NCI-H1930 (cell line): ENCODE measurements around the gene DYNLRB1.

Source experiments
- DNase-seq, 2 experiments: peaks; one replicate each; lab custom pipeline; 2025; lab: John Stamatoyannopoulos, UW

Gene DYNLRB1

GRCh38 chr20:34534391-34535165, 18.4 kb downstream of the DYNLRB1 start:
- DNase-seq = no peak

GRCh38 chr20:34535301-34535840, 19.1 kb downstream of the DYNLRB1 start:
- no peak for DNase-seq

GRCh38 chr20:34535857-34536256, 19.6 kb downstream of the DYNLRB1 start:
- no peak for DNase-seq

- DNase-seq = peak in 1 of 2 experiments; percentile 26
These were observed 20.7 kb downstream of the DYNLRB1 start for GRCh38 chr20:34536798-34537394.

- DNase-seq = no peak
These were observed 21.4 kb downstream of the DYNLRB1 start for GRCh38 chr20:34537651-34538050.

- DNase-seq = peak in 1 of 2 experiments; percentile 26
These were observed 22.5 kb downstream of the DYNLRB1 start for GRCh38 chr20:34538671-34539123.

- no peak for DNase-seq
These were observed 23.5 kb downstream of the DYNLRB1 start for GRCh38 chr20:34539756-34540155.

- no peak for DNase-seq
These were observed 24.5 kb downstream of the DYNLRB1 start for GRCh38 chr20:34540596-34541263.

- no peak for DNase-seq
These were observed 25.2 kb downstream of the DYNLRB1 start for GRCh38 chr20:34541264-34541901.

GRCh38 chr20:34541917-34542316, 25.7 kb downstream of the DYNLRB1 start:
- no peak for DNase-seq

GRCh38 chr20:34542439-34542838, 26.2 kb downstream of the DYNLRB1 start:
- no peak for DNase-seq

- no peak for DNase-seq
These were observed 27.3 kb downstream of the DYNLRB1 start for GRCh38 chr20:34543463-34544056.

GRCh38 chr20:34544109-34544796, 28.0 kb downstream of the DYNLRB1 start:
- DNase-seq = no peak

- peak in 1 of 2 experiments; percentile 15 for DNase-seq
These were observed 30.5 kb downstream of the DYNLRB1 start for GRCh38 chr20:34546751-34547181.

GRCh38 chr20:34547844-34548613, 31.8 kb downstream of the DYNLRB1 start:
- DNase-seq = no peak

- DNase-seq = no peak
These were observed 33.2 kb downstream of the DYNLRB1 start for GRCh38 chr20:34549291-34549928.

- DNase-seq = no peak
These were observed 33.7 kb downstream of the DYNLRB1 start for GRCh38 chr20:34549929-34550305.

- DNase-seq = no peak
These were observed 36.3 kb downstream of the DYNLRB1 start for GRCh38 chr20:34552569-34552968.

GRCh38 chr20:34553366-34553867, 37.2 kb downstream of the DYNLRB1 start:
- no peak for DNase-seq

GRCh38 chr20:34557936-34558319, 41.7 kb downstream of the DYNLRB1 start:
- no peak for DNase-seq
